Heart left ventricle (tissue), 13 donors: Measurements from ENCODE around the gene SPP2.

Experiments
- CTCF ChIP-seq, 12 donors: fragments of 200-600 bp; sonication (generic) in 4 of 12; IDR thresholded peaks; one replicate each; pipeline versions ENCODE4 v1.5.0 to v1.8.0; 2018 to 2022; ENCODE audit warnings: antibody characterized with exemption in 12 of 12, mild to moderate bottlenecking in 5 of 12
- POLR2A ChIP-seq, 2 donors: fragments of 450-650 bp; IDR thresholded peaks; one replicate each; pipeline ENCODE4 v1.6.1; 2017; ENCODE audit warnings: antibody characterized with exemption in 2 of 2, mild to moderate bottlenecking in 2 of 2, moderate library complexity in 2 of 2
- donor health status: ischemic (EF 13 %, LVEDD 7.1; RV severe dilation, severe dysfunction).
- donor health status: DM: no; HTN: yes; CAD: no.
- donor health status: DM: no; HTN: no; CAD: no.
- donor health status: ischemic (EF 25% LVEDD 6.9; RV normal size, moderate dysfunction).
- donor health status: ischemic (EF 25% LVEDD 5.7; RV mildly dilated, moderate dysfunction).
- donor health status: ischemic (EF 35%, LVEDD 5.7; RV mildly dilated, moderate dysfunction).
- donor health status: nonischemic (EF 11% LVEDD 7.7; RV severe dilation, severe dysfunction).
- donor health status: DM: yes; HTN: yes; CAD: no.
- donor health status: PGD.
- donor health status: ischemic (EF 29% LVEDD 5.4; RV normal size, mild dysfunction).
- donor health status: nonischemic (EF 23%, LVEDD 6.1; RV moderate dilation, normal function).

GRCh38 chr2:234060236-234060635, 9.7 kb downstream of the SPP2 start:
- no peak for TF ChIP-seq POLR2A (IDR thresholded peaks at IDR 0.05)
- no peak for TF ChIP-seq CTCF (IDR thresholded peaks at IDR 0.05)
